ENCODE measurements around the gene RPN1. TPM values are rescaled to one million over a fixed set of nuclear protein-coding genes. Genes with fewer than 3 reads are reported as not detected.

The RPN1 gene
- total RNA-seq, 4 donors from 2014 or later = 87.5 to 185 (median 152) TPM

DNA sequence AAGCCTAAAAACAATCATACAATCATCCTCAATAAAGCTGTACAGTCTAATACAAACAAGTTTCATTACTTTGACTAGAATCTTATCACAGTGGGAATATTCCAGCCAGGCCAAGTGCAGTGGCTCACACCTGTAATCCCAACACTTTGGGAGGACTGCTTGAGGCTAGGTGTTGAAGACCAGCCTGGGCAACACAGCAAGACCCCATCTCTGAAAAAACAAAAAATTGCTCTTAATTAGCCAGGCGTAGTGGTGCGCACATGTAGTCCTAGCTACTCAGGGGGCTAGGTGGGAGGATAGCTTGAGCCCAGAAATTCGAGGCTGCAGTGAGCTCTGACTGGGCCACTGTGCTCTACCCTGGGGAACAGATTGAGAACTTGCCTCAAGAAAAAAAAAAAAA, 3.3 kb downstream of the RPN1 start:
- Histone ChIP-seq H3K36me3 (peaks cover 0 to 30% (median 0%) of the 10 kb centered on the region in 3 donors), H3K27me3 (no peaks in the 10 kb centered on the region), H3K4me1 (peaks cover 0 to 16% (median 2%) of the 10 kb centered on the region in 4 donors), H3K4me3 (no peak overlapping the region), H3K9me3 (no peaks in the 10 kb centered on the region), H3K27ac (no peak overlapping the region)
- DNase-seq = no peak
- TF ChIP-seq POLR2A (IDR thresholded peaks at IDR 0.05) = no peak
- TF ChIP-seq, protein P1, sequence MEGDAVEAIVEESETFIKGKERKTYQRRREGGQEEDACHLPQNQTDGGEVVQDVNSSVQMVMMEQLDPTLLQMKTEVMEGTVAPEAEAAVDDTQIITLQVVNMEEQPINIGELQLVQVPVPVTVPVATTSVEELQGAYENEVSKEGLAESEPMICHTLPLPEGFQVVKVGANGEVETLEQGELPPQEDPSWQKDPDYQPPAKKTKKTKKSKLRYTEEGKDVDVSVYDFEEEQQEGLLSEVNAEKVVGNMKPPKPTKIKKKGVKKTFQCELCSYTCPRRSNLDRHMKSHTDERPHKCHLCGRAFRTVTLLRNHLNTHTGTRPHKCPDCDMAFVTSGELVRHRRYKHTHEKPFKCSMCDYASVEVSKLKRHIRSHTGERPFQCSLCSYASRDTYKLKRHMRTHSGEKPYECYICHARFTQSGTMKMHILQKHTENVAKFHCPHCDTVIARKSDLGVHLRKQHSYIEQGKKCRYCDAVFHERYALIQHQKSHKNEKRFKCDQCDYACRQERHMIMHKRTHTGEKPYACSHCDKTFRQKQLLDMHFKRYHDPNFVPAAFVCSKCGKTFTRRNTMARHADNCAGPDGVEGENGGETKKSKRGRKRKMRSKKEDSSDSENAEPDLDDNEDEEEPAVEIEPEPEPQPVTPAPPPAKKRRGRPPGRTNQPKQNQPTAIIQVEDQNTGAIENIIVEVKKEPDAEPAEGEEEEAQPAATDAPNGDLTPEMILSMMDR (IDR thresholded peaks at IDR 0.05) = no peak

DNA sequence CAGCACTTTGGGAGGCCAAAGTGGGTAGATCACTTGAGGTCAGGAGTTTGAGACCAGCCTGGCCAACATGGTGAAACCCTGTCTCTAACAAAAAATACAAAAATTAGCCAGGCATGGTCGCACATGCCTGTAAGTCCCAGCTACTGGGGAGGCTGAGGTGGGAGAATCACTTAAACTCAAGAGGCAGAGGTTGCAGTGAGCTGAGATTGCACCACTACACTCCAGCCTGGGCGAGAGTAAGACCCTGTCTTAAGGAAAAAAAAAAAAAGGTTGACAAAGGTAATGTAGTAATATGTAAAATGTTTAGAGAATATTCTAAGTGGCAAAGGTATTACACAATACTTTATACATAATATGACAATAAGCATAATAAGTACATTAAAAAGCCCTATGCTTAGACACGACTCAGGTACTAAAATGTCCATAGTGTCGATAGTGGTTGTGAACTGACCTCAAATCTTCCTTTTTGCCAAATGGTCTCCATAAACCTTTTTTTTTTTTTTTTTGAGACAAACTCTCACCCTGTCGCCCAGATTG, 16.5 kb downstream of the RPN1 start:
- peaks cover 0 to 81% (median 0%) of the 10 kb centered on the region in 3 donors for H3K36me3 ChIP-seq

DNA sequence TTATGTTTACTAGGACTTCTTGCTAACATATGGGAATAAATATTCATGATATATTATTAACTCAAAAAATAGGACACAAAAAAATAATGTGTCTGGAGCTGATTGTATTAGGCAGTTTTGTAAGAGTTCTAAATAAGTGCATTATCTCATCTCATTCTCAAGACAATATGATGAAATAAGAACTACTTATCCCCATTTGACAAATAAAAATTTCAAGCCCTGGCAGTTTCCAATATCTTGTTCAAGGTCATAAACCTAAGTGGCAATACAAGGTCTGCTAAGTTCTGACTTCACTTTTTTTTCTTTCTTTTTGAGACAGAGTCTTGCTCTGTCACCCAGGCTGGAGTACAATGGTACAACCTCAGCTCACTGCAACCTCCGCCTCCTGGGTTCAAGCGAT, 18.3 kb downstream of the RPN1 start:
- Histone ChIP-seq H3K9me3 (no peaks in the 10 kb centered on the region), H3K36me3 (peaks cover 0 to 88% (median 0%) of the 10 kb centered on the region in 3 donors), H3K4me1 (no peaks in the 10 kb centered on the region), H3K27me3 (no peaks in the 10 kb centered on the region), H3K4me3 (no peak overlapping the region), H3K27ac (no peak overlapping the region)
- DNase-seq = no peak
- no peak for TF ChIP-seq POLR2A (IDR thresholded peaks at IDR 0.05)
- TF ChIP-seq, protein P1 (IDR thresholded peaks at IDR 0.05) = no peak

More for the DNA sequence above, 16.5 kb downstream of the RPN1 start:
- H3K4me1 ChIP-seq = no peaks in the 10 kb centered on the region
- no peak for TF ChIP-seq POLR2A (IDR thresholded peaks at IDR 0.05)
- TF ChIP-seq, protein P1 (IDR thresholded peaks at IDR 0.05) = no peak
- no peak overlapping the region for H3K4me3 ChIP-seq
- DNase-seq = no peak
- H3K9me3 ChIP-seq = no peaks in the 10 kb centered on the region
- no peaks in the 10 kb centered on the region for H3K27me3 ChIP-seq
- H3K27ac ChIP-seq = no peak overlapping the region

DNA sequence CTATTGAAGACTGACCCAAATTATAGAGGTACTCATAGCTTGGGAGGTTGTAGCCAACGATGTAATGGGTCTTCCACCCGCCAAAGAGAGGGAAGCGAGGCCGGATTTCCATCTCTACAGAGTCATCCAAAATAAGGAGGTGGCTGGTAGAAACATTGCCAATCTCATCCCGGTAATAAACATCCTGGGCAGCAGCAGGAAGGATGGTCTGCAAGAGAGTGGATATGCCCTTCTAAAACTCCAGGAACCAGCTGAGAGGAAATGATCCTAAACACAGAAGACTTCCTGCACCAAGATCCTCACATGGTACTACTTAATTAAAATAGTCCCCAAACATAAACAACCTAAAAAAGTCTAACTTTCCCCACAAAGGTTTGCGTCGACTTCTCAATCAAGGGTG, 20.7 kb downstream of the RPN1 start:
- TF ChIP-seq, protein P1 (IDR thresholded peaks at IDR 0.05) = no peak
- TF ChIP-seq POLR2A (IDR thresholded peaks at IDR 0.05) = no peak
- Histone ChIP-seq H3K36me3 (peaks cover 0 to 92% (median 3%) of the 10 kb centered on the region in 3 donors), H3K27ac (no peak overlapping the region), H3K27me3 (no peaks in the 10 kb centered on the region), H3K4me1 (no peaks in the 10 kb centered on the region), H3K4me3 (no peak overlapping the region), H3K9me3 (no peaks in the 10 kb centered on the region)
- DNase-seq = no peak

DNA sequence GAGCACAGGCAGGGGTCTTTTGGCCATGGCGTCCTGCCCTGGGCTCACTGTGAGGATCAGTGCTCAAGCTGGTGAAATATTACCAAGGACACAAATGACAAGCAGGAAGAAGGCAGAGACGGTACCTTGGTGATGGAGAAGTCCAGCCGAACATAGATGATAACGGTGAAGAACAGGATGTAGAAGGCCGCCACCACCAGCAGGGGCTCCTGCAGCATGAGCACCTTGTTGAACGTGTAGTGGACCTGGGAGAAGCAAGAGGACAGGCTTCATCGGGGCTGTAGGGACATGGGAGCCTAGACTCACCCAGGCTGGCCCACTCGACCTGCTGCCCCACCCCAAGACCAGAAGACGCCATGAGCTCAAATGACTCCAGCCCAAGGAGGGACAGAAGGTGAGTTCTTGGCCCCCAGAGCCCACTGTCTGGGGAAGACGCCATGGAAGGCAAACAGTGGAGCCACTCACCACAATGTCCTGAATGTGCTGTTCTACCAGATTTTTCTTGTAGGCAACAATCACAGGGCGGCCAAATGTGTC, 25.1 kb downstream of the RPN1 start:
- Histone ChIP-seq H3K36me3 (peaks cover 0 to 97% (median 3%) of the 10 kb centered on the region in 3 donors), H3K27ac (no peak overlapping the region), H3K9me3 (no peaks in the 10 kb centered on the region), H3K4me3 (no peak overlapping the region), H3K27me3 (no peaks in the 10 kb centered on the region), H3K4me1 (no peaks in the 10 kb centered on the region)
- TF ChIP-seq POLR2A (IDR thresholded peaks at IDR 0.05) = no peak
- TF ChIP-seq, protein P1 (IDR thresholded peaks at IDR 0.05) = no peak
- no peak for DNase-seq
